Astrocyte of the cerebellum (primary cell): ENCODE measurements around the gene LRRC74A.
A peak's percentile ranks its signal among the peaks of the same experiment; 100 is the strongest.

ENCODE experiments used
- DNase-seq: peaks from one replicate; pipeline ENCODE4 v3.0.0-alpha.2; 2011; ENCODE audit warnings: low read depth
- H3K4me3 ChIP-seq: 2 replicates; pipeline ENCODE4 v1.5.1; 2011; ENCODE audit warnings: mild to moderate bottlenecking, low read depth, low read length, moderate library complexity
- in situ Hi-C: cut with HindIII; loops from 2 replicates; pipeline ENCODE4 v1.10.0; 2017; ENCODE audit warnings: low sequenced_read_pairs
- TF ChIP-seq, protein P1 (sequence below): IDR thresholded peaks from 2 replicates; pipeline ENCODE4 v1.5.1; 2012; ENCODE audit warnings: low read length, low read depth, moderate library complexity, mild to moderate bottlenecking; ENCODE audit errors: missing control alignments

The LRRC74A gene

DNA sequence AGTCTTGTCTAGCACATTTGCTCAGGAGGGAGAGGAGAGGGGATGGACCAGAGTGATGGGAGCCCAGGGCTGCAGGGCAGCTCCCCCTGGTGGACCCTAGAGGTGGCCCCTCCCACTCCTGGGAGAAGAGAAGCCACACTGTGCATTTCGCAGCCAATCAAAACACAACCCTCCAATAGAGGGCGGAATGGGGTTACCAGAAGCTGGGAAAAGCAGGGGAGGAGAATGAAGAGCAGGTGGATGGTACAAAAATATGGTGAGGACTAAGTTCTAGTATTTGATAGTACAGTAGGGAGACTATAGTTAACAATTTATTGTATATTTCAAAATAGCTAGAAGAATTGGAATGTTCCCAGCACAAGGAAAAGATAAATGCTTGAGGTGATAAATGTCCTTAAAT is 41.3 kb upstream of the LRRC74A start:
- DNase-seq, result peak; percentile 38
- TF ChIP-seq, protein P1, sequence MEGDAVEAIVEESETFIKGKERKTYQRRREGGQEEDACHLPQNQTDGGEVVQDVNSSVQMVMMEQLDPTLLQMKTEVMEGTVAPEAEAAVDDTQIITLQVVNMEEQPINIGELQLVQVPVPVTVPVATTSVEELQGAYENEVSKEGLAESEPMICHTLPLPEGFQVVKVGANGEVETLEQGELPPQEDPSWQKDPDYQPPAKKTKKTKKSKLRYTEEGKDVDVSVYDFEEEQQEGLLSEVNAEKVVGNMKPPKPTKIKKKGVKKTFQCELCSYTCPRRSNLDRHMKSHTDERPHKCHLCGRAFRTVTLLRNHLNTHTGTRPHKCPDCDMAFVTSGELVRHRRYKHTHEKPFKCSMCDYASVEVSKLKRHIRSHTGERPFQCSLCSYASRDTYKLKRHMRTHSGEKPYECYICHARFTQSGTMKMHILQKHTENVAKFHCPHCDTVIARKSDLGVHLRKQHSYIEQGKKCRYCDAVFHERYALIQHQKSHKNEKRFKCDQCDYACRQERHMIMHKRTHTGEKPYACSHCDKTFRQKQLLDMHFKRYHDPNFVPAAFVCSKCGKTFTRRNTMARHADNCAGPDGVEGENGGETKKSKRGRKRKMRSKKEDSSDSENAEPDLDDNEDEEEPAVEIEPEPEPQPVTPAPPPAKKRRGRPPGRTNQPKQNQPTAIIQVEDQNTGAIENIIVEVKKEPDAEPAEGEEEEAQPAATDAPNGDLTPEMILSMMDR, result peak; percentile 89
- in situ Hi-C loops, result no loop called here
- no peak overlapping the region for H3K4me3 ChIP-seq

DNA sequence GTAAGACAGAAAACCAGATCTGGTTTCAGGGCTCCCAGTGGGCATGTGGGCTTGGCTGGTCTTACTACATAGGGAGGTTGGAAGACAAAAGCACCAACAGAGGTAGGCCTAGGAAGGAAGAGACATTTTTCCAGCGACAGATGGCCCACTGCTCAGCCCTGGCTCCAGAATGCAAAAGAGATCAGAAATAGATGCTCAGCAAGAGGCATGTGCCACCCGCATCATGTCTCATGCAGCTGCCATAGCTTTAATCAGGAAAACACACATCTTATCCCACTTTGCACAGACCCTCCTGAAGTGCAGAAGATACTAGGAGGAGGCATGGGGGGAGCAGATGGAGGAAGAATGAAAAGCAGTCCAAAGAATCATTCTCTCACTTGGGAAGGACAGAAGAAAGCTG is 39.6 kb upstream of the LRRC74A start:
- in situ Hi-C loops, result no loop called here
- DNase-seq, result no peak
- H3K4me3 ChIP-seq, result no peak overlapping the region
- TF ChIP-seq, protein P1, result no peak

DNA sequence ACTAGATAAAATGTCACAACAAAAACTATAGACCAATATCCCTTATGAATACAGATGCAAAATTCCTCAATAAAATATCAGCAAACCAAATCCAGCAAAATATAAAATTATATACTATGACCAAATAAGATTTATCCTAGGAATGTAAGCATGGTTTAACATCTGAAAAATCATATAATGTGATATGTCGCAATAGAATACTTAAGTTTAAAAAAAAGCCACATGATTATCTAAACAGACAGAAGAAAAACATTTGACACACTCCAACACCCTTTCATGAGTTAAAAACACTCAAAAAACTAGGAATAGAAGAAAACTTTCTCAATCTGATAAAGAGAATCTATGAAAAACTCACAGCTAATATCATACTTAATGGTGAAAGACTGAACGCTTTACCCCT is 33.8 kb upstream of the LRRC74A start:
- no peak overlapping the region for H3K4me3 ChIP-seq
- no peak for DNase-seq
- in situ Hi-C loops, result no loop called here
- TF ChIP-seq, protein P1, result no peak

DNA sequence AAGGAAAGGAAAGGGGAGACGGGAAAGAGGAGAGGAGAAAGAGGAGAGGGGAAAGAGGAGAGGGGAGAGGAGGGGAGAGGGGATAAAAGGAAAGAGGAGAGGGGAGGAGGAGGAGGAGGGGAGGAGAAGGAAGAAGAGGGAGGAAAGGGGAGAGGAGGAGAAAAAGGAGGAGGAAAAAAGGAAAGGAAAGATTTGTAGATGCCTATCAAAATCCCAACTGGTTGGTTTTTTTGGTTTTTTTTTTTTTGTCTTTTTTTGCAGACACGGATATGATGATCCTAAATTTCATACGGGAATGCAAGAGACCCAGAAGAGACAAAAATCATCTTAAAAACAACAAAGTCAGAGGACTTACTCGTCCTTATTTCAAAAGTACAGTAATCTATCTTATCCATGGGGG is 32.9 kb upstream of the LRRC74A start:
- H3K4me3 ChIP-seq, result no peak overlapping the region
- in situ Hi-C loops, result no loop called here
- DNase-seq, result no peak
- TF ChIP-seq, protein P1, result no peak

DNA sequence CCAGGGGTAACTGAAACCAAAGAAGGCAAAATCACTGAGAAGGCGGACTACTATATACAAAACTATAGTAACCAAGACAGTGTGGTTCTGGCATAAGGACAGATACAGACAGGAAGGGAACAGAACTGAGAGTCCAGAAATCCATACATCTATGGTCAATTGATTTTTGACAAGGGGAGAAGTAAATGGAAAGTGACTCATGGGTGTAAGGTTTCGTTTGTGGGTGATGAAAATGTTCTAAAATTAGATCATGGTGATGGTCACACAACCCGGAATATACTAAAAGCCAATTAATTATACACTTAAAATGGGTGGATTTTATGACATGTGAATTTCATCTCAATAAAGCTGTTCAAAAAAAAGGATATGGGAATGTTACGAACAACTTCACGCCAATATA is 32.3 kb upstream of the LRRC74A start:
- in situ Hi-C loops, result no loop called here
- TF ChIP-seq, protein P1, result no peak
- no peak for DNase-seq

DNA sequence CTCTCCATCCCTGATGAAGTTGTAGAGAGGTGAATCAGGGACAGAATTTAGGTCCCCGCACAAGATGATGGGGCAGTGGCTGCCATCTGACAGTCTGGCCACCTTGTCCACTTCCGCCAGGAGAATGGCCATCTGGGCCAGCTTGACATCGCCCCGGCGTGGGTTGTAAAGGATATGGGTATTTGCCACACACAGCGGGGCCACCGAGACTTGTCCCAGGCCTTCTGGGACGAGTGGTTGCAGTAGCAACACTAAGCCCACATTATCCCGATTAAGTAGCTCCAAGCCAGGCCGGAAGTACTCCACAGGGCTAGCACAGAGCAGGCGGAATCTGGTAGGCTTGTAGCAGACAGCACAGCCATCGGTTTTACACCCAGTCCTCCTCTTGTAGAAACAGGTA is 19.8 kb upstream of the LRRC74A start:
- DNase-seq, result no peak
- in situ Hi-C loops, result no loop called here
- TF ChIP-seq, protein P1, result no peak
- H3K4me3 ChIP-seq, result no peak overlapping the region

More for the DNA sequence above, 32.3 kb upstream of the LRRC74A start:
- no peak overlapping the region for H3K4me3 ChIP-seq

DNA sequence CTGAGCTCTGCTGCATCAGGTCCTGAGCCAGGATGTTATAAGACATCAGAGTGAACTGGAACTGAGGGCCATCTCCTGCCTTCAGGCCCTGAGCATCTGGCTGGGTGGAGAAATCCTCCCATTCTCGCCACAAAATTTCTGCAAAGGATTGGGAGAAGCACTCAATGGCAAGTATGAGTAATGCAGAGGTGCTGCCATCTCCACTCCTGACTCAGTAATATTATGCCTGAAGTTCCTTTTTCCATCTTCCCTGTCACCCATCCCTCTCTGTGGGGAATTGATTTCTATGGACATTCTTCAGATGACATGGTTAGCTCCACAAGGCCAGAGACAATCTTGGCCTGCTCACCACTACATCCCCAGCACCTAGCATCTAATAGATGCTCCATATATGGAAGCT is 18.2 kb upstream of the LRRC74A start:
- DNase-seq, result no peak
- in situ Hi-C loops, result no loop called here
- no peak overlapping the region for H3K4me3 ChIP-seq
- TF ChIP-seq, protein P1, result no peak
